Right hindlimb (tissue), 1 donor: ENCODE data around the gene OR5K3.

Source experiments
- DNase-seq: peaks from one replicate; pipeline ENCODE4 v3.0.0-alpha.2; 2018

The OR5K3 gene

GRCh38 chr3:98434412-98434811, 43.9 kb downstream of the OR5K3 start:
- DNase-seq = no peak

DNA sequence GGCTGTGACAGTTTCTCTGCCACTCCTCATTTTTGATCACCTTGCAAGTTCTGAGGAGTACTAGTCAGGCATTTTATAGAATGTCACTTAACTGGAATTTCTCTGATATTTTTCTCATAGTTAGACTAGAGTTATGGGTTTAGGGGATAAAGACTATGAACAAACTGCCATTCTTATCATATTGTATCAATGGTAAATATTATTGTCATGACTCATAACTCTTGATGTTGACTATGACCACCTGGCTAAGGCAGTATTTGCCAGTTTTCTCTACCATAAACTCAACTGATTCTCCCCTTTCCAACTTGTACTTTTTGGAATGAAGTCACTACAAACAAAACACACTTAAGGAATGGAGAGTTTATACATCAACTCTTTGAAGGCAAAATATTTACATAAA, 49.8 kb downstream of the OR5K3 start:
- DNase-seq = no peak
